ENCODE results near the gene DDX31.
"Not testable (repeated sequence)": the region's sequence is repeated elsewhere in the genome, so short reads cannot be mapped to it uniquely, and the experiment has no call there.

The DDX31 gene

DNA sequence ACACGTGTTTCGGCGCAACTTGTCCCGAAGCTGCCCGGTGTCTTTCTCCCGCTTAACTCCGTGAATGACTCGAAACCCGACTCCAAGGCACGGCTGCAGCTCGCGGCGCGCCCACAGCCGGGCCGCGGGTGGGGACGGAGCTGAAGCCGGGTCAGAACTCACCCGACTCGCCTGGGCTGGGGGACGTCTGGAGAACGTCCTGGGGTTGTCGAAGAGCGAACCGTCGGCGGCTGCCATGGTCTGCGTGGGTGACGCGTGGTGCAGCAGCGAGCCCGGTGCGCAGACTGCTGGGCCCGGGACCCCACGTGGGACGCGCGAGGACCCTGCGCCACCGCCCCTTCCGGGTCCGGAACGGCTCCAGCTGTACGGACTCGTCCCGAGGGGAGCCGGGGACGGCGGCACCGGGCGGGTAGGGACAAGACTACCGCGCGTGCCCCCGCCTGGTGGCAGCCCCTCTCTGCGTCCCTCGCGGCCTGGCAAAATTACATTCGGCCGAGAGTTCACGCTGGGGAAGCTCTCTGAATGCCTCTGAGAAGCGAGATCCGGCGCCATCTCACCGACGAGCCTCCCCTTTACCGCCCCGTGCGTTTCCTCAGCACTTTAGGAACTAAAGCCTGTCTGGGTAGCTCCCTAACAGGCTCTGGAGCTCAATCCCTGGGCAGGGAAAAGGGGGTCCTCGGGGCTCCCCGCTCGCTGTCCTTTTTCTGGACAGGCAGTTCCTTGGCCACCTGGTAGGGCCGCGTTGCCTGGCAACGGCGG, at the start of gene DDX31:
DDX31 (minus strand) TSS at position 286 of the 759 bp plus-strand sequence; CDS start at position 237, 49 bp downstream.
- peak; percentile 77 for DNase-seq (ENCODE audit: low read depth, low spot score)

GRCh38 chr9:132718381-132718928, 48.7 kb upstream of the DDX31 start:
- not testable (repeated sequence) for DNase-seq (ENCODE audit: low read depth, low spot score)

- no peak for DNase-seq (ENCODE audit: low read depth, low spot score)
Measured at GRCh38 chr9:132717326-132717945, 47.7 kb upstream of the DDX31 start.

- DNase-seq (ENCODE audit: low read depth, low spot score) = no peak
Measured at GRCh38 chr9:132716007-132716406, 46.2 kb upstream of the DDX31 start.

DNA sequence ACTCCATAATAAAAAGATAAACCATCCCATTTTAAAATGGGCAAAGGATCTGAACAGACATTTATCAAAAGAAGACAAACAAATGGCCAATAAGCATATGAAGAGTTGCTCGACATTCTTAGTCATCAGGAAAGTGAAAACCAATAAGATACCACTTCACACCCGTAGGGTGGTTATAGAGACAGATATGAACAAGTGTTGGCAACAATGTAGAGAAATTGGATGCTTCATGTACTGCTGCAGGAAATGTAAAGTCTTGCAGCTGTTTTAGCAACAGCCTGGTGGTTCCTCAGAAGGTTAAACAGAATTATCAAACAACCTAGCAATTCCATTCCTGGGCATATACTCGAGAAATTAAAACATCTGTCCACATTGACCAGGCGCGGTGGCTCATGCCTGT, 43.0 kb upstream of the DDX31 start:
- no peak for DNase-seq (ENCODE audit: low read depth, low spot score)

- DNase-seq (ENCODE audit: low read depth, low spot score) = no peak
Measured at GRCh38 chr9:132711846-132712245, 42.1 kb upstream of the DDX31 start.

DNA sequence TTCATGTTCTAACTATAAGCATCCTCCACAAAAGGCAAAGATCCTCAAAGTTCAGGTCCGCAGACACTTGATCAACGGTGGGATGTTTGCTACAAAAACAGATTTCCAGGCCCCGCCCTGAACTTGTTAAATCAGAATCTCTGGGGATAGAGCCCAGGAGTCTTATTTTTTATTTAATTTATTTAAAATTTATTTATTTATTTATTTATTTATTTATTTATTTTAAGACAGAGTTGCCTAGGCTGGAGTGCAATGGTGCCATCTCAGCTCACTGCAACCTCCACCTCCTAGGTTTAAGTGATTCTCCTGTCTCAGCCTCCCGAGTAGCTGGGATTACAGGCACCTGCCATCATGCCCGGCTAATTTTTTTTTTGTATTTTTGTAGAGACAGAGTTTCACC, 41.4 kb upstream of the DDX31 start:
- DNase-seq (ENCODE audit: low read depth, low spot score) = not testable (repeated sequence)

GRCh38 chr9:132710333-132710732, 40.5 kb upstream of the DDX31 start:
- no peak for DNase-seq (ENCODE audit: low read depth, low spot score)

DNA sequence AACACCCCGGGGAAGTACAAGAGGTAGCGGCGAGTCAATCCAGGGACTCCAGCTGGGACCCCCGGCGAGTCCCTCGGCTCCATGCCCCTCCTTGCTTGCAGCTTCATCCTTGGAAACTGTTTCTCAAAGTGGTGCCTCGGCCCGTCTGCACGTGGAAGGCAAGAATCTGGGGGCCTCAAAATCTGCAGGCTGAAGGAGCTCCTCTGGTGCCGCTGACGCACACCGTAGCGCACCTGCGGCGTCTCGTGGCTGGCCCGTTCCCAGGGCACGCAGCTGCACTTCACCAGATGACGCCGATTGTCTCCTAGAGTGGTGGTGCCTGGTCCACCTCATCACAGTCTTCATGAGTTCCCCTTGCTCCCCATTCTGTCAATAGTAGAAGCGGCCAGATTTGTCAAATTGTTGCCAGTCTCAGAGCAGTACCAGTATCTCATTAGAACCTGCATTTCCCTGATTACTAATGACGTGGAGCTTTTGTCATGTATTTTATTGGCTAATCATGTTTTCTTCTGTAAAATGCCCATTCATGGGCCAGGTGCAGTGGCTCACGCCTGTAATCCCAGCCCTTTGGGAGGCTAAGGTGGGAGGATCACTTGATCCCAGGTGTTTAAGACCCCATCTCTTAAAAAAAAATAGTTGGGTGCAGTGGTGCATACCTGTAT, 39.1 kb upstream of the DDX31 start:
- no peak for DNase-seq (ENCODE audit: low read depth, low spot score)

DNA sequence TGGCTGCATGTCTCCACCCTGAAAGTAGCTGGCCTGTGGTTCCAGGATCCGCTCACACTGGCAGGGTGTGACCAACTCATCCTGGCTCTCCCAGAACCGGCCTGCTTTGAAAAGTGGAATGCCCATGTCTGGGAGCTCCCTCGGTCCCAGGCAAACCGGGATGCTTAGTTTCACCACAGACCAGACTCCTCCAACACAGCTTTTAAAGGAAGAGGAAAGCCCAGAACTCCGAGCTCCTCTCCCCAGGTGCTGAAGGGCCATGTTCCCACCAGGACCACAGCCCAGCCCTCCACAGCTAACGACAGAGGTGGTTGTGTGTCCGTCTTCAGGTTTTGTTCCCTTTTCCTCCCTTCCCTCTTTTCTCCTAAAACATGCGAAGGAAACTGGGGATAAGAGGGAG, 38.5 kb upstream of the DDX31 start:
- DNase-seq (ENCODE audit: low read depth, low spot score) = no peak

- no peak for DNase-seq (ENCODE audit: low read depth, low spot score)
Measured at GRCh38 chr9:132703336-132703735, 33.6 kb upstream of the DDX31 start.

DNA sequence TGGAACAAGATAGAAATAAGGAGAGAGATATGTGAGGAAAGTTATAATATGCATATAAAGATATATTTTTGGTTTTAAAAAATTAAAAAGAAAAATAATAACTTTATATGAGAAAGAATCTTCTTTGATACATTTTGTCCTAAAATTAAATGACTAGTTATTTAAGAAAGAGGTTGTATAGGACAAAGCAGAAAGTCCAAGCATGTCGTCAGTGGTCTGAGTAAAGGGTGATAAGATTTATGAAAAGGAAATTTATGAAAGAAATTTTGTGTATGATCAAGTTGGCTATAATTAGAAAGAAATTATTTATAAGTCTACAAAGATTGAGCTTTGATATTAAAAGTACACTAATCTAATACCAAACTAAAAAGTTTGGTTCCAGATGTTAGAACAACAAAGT, 32.5 kb upstream of the DDX31 start:
- DNase-seq (ENCODE audit: low read depth, low spot score) = no peak

- DNase-seq (ENCODE audit: low read depth, low spot score) = no peak
Measured at GRCh38 chr9:132699956-132700355, 30.2 kb upstream of the DDX31 start.

DNA sequence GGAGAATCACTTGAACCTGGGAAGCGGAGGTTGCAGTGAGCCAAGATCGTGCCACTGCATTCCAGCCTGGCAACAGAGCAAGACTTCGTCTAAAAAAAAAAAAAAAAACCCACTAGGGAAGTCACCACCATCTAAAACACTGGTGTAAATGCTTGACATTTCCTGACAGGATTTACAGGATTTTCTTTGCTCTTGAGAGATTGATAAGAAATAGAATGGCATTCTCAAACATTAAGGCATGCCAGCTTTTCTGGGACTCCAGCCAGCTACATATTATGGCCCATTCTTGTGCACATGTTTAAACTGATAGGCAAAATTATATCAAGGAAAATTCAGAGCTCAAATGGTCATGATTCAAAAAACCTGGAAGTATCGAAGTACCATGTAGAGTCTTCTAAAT, 29.2 kb upstream of the DDX31 start:
- DNase-seq (ENCODE audit: low read depth, low spot score) = no peak

DNA sequence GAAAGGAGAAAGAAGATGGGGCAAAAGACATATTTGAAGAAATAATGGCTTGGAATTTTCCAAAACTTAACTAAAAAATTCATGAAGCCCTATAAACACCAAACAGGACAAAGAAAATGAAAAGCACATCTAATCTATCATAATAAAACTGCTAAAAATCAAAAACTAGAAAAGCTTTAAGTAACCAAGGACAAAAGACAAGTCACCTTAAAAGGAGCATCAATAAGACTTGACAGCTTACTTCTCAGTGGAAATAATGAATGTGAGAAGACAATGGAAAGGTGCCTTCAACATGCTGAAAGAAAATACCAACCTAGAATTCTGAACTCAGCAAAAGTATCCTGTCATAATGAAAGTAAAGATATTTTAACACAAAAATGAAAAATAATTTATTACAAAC, 27.4 kb upstream of the DDX31 start:
- no peak for DNase-seq (ENCODE audit: low read depth, low spot score)

DNA sequence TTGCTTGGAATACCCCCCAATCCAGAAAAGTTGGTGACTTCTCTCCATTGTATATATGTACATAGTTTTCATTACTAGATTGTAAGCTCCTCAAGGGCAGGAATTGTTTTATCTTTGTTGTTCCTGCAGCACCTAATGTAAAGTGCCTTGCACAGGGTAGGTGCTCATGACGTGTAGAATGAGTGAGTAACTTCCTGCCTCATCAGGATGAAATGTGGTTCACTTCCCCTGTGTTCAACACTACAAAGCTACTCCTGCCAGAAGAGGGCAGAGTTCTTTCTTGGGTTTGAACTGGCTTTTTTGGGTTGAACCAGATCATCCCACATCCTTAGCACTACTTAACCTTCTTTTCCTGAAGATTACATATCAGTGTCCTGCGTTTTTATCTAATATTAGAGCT, 24.4 kb upstream of the DDX31 start:
- DNase-seq (ENCODE audit: low read depth, low spot score) = no peak

GRCh38 chr9:132690696-132691095, 20.9 kb upstream of the DDX31 start:
- DNase-seq (ENCODE audit: low read depth, low spot score) = no peak

DNA sequence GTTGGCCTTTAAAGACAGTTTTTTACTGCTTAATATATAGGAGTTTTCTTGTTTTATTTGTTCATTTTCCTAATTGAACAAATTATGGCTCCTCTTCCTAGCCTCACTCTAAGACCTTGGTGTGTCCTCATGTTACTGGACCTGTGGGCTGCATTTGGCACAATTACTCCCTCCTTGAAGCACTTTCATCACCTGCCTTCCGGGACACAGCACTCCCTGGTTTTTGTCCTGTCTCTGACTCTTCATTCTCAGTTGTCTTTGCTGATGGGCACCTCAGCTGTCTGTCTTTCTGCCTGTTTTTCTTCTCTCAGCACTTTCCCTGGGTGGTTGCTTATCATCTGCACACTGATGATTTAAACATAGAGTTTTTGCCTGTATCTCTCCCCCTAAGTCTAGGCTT, 14.1 kb upstream of the DDX31 start:
- DNase-seq (ENCODE audit: low read depth, low spot score) = no peak

DNA sequence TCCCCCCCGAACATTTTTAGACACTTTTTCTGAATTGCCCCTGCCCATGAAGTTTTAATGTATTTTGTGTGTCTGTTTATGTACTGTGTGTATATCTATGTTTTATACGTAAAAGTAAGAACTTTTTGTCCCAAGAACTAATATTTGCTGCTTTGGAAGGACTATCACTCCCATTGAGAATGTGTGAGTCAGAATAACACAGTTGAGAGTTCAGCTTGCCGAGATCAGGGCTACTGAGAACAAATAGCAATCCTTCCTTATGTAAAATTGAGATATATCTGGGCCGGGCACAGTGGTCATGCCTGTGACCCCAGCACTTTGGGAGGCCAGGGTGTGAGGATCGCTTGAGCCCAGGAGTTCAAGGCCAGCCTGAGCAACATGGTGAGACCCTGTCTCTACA, 11.8 kb upstream of the DDX31 start:
- no peak for DNase-seq (ENCODE audit: low read depth, low spot score)

GRCh38 chr9:132679946-132680625, 10.3 kb upstream of the DDX31 start:
- no peak for DNase-seq (ENCODE audit: low read depth, low spot score)

DNA sequence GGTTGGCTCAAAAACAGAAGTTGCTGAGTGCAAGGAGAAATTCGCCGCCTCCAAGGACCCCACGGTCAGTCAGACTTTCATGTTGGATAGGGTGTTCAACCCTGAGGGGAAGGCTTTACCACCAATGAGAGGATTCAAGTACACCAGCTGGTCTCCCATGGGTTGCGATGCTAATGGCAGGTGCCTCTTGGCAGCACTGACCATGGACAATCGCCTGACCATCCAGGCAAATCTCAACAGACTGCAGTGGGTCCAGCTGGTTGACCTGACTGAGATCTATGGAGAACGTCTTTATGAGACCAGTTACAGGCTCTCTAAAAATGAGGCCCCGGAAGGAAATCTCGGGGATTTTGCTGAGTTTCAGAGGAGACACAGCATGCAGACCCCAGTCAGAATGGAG, 8.2 kb upstream of the DDX31 start:
- no peak for DNase-seq (ENCODE audit: low read depth, low spot score)

DNA sequence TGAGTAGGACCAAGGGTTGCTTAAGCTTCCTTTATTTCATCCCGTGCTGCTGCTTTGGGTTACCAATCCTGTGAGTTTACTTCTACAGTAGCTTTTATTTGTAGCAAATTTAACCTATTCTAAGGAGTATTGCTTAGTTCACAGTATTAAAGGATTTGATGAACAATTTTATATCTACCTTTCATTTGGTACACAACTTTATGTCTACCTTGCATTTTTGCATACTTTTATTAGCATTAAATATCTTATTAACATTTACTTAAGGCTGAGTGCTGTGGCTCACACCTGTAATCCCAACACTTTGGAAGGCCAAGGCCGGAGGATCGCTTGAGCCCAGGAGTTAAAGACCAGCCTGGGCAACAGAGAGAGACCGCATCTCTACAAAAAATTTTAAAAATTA, 4.7 kb upstream of the DDX31 start:
- DNase-seq (ENCODE audit: low read depth, low spot score) = no peak
